Bronchial epithelial cell (primary cell): Measurements from ENCODE around the gene ACOX1. TPM values are rescaled to one million over a fixed set of nuclear protein-coding genes. Genes with fewer than 3 reads are reported as not detected.

Experiments
- DNase-seq: peaks from one replicate; pipeline ENCODE4 v3.0.0-alpha.2; 2010; ENCODE audit warnings: low read depth
- FAIRE-seq: peaks from 2 replicates; lab custom pipeline; 2011; peaks lifted over from hg19 to GRCh38; lab: Jason Lieb, UNC
- H3K27me3 ChIP-seq: 2 replicates; pipeline ENCODE4 v1.5.1; 2011; ENCODE audit warnings: low read length; ENCODE audit not compliant: control insufficient read depth, insufficient read depth
- H3K36me3 ChIP-seq: 2 replicates; pipeline ENCODE4 v1.5.1; 2011; ENCODE audit warnings: low read length; ENCODE audit not compliant: control insufficient read depth, insufficient read depth
- H3K4me3 ChIP-seq: 2 replicates; pipeline ENCODE4 v1.5.1; 2011; ENCODE audit warnings: mild to moderate bottlenecking, low read depth, low read length, control low read depth
- total RNA-seq: library from RNA; depleted of rRNA; stranded (reverse); fragments of >200 nt; gene quantifications from 2 replicates; pipeline ENCODE4 v1.2.1, GENCODE V29; 2014
- TF ChIP-seq, protein P1 (sequence below): IDR thresholded peaks from 2 replicates; pipeline ENCODE4 v1.5.1; 2011; ENCODE audit warnings: mild to moderate bottlenecking, moderate library complexity, low read length, control low read depth, inconsistent platforms; ENCODE audit not compliant: insufficient read depth, severe bottlenecking

The ACOX1 gene
- total RNA-seq, 1 donor from 2014 or later = 39.8 TPM

DNA sequence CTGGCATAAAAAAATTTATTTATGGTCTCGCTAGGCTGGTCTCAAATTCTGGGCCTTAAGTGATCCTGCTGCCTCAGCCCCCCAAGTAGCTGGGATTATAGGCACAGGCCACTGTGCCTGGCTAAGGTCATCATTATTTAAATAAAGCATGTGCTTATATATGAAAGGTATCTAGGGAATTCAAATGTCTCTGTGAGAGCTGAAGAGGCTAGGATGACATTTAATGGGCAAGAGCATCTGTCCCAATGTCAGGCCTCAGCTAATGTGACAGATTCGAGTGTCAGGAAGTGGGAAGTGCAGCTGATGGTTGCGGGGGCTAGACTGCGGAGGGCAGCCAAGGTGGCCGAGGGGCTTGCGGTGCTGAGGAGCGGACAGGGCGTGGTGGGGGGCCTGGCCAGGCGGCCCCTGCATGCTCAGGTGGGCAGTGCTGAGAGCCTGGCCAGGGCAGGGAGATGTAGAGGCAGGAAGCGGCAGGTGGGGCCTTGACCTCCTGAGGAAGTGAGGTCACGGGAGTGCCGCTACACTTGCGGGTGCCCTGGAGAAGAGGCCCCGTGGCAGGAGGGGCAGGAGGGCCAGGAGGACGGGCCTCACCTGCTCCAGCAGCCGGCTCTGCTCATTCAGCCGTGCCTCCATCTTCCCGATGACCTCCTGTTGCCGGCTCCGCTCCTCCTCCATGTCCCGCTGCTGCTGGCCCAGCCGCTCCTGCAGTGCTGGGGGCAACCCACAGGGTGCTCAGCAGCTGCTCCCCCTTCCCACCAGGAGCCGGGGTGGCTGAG lies 61.6 kb downstream of the ACOX1 start:
- H3K27me3 ChIP-seq = no peaks in the 10 kb centered on the region
- no peak for DNase-seq
- peaks cover 5% of the 10 kb centered on the region for H3K36me3 ChIP-seq
- TF ChIP-seq, protein P1, sequence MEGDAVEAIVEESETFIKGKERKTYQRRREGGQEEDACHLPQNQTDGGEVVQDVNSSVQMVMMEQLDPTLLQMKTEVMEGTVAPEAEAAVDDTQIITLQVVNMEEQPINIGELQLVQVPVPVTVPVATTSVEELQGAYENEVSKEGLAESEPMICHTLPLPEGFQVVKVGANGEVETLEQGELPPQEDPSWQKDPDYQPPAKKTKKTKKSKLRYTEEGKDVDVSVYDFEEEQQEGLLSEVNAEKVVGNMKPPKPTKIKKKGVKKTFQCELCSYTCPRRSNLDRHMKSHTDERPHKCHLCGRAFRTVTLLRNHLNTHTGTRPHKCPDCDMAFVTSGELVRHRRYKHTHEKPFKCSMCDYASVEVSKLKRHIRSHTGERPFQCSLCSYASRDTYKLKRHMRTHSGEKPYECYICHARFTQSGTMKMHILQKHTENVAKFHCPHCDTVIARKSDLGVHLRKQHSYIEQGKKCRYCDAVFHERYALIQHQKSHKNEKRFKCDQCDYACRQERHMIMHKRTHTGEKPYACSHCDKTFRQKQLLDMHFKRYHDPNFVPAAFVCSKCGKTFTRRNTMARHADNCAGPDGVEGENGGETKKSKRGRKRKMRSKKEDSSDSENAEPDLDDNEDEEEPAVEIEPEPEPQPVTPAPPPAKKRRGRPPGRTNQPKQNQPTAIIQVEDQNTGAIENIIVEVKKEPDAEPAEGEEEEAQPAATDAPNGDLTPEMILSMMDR = no peak
- no peak for FAIRE-seq
- no peak overlapping the region for H3K4me3 ChIP-seq

DNA sequence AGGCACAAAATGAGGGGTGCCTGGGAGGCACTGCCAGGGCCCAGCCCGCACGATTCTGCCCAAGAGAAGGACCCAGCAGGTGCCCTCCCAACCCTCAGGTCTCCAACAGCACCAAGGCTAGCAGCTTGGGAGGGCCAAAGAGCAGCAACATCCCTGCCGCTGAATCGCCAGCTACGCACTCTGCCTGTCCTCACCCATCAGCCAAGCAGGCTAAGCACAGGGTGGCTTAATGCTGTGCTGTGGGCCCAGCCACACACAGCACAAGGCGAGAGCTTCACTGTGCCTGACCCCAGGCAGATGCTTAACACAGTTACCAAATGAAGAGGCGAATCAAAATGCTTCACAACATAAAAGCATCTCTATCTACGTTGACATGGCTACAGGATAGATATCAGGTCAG lies 63.7 kb downstream of the ACOX1 start:
- no peak for DNase-seq
- peaks cover 5% of the 10 kb centered on the region for H3K36me3 ChIP-seq
- TF ChIP-seq, protein P1 = no peak
- no peak for FAIRE-seq
- no peaks in the 10 kb centered on the region for H3K27me3 ChIP-seq
- no peak overlapping the region for H3K4me3 ChIP-seq

DNA sequence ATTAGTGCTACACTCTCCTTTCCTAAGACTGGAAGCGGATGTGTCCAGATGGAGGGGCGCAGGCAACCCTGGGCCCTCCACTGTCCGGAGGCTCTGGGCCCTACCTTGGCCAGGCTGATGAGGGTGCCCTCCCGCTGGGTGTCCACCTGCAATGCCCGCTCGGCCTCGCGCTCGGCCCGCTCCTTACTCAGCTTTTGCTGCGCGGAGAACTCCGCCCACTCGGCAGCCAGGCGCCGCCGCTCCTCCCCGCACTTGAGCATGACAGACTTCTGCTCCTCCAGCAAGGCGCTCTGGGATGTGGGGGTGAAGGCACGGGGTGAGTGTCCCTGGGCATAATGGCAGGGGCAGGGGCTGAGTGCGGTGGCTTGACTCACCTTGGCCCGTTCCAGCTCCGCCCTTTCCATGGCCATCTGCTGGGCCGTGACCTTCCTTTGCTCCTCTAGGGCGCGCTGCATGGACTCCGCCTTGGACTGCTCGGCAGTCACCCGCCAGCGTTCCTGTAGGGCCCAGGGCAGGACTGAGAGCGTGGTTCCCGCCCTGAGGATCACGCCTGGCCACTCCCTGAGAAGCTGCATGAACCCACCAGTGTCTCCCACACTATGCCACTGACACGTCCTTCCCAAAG lies 64.2 kb downstream of the ACOX1 start:
- Histone ChIP-seq H3K27me3 (no peaks in the 10 kb centered on the region), H3K4me3 (no peak overlapping the region), H3K36me3 (peaks cover 4% of the 10 kb centered on the region)
- FAIRE-seq (no peak), DNase-seq (no peak)
- TF ChIP-seq, protein P1 = no peak

DNA sequence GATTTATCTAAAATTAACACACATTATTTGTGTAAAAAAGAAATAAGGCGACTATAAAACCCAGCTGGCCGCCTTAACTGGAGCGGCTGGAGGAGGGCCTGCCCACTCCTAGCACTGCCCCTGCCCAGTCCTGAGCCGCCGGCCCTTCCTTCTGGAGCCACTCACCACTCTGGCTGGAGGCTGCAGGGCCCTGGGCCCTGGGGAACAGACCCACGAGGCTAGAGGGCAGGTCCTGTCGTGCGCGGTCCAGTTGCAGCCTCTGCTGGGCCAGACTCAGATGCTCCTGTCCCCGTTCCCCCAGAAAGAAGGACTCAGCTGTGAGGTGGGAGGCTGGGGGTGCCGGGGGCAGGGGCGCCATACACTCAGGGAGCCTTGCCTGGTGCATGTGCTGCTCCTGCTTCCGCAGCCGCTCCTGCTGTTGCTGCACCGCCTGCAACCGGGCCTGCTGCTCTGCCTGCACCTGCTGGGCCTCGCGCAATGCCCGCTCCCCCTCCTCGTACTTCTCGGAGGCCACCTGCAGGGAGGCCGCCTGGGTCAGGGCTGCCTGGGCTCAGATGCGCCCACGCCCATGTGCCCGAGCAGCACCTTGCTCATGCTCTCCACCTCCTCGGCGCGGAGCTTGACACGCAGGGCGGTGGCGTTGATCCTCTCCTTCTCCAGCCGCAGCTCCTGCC lies 65.3 kb downstream of the ACOX1 start:
- Histone ChIP-seq H3K36me3 (peaks cover 4% of the 10 kb centered on the region), H3K4me3 (no peak overlapping the region), H3K27me3 (no peaks in the 10 kb centered on the region)
- FAIRE-seq (no peak), DNase-seq (no peak)
- TF ChIP-seq, protein P1 = no peak

DNA sequence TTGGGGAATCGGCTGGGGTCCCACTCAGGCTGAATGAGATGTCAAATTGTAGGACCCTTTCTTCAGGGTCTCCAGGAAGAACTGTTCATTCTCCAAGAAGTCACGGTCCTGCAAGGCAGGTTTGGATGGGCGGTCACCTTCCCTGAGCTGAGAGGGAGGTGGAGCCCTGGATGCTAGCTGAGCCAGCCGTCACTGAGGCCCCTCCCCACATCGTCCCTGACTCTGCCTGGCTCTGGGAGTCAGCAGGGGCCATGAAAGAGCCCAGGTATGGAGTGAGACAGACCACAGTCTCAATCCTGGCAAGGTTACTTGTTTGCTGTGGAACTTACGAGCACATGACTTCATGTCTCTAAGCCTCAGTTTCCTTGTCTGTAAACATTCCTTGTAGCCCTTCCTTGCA lies 68.3 kb downstream of the ACOX1 start:
- TF ChIP-seq, protein P1 = no peak
- Histone ChIP-seq H3K36me3 (peaks cover 4% of the 10 kb centered on the region), H3K27me3 (no peaks in the 10 kb centered on the region), H3K4me3 (no peak overlapping the region)
- FAIRE-seq (no peak), DNase-seq (no peak)
